Breast epithelium (tissue), 3 donors: ENCODE measurements around the gene TMEM145.

Source experiments
- POLR2A ChIP-seq: fragments of 450-650 bp; IDR thresholded peaks from one replicate; pipeline ENCODE4 v1.6.1; 2016; ENCODE audit warnings: antibody characterized with exemption, mild to moderate bottlenecking, moderate library complexity
- POLR2AphosphoS5 ChIP-seq, 3 donors: sonication (generic); formaldehyde crosslinking; IDR thresholded peaks; one replicate each; pipeline ENCODE4 v1.6.1; 2017; ENCODE audit warnings: antibody characterized with exemption in 3 of 3
- TF ChIP-seq, protein P1 (sequence below), 3 donors: fragments of 450-650 bp; IDR thresholded peaks; one replicate each; pipeline ENCODE4 v1.5.1; 2016 to 2017; ENCODE audit warnings: antibody characterized with exemption in 3 of 3, mild to moderate bottlenecking in 3 of 3, moderate library complexity in 3 of 3

- TF ChIP-seq, protein P1, sequence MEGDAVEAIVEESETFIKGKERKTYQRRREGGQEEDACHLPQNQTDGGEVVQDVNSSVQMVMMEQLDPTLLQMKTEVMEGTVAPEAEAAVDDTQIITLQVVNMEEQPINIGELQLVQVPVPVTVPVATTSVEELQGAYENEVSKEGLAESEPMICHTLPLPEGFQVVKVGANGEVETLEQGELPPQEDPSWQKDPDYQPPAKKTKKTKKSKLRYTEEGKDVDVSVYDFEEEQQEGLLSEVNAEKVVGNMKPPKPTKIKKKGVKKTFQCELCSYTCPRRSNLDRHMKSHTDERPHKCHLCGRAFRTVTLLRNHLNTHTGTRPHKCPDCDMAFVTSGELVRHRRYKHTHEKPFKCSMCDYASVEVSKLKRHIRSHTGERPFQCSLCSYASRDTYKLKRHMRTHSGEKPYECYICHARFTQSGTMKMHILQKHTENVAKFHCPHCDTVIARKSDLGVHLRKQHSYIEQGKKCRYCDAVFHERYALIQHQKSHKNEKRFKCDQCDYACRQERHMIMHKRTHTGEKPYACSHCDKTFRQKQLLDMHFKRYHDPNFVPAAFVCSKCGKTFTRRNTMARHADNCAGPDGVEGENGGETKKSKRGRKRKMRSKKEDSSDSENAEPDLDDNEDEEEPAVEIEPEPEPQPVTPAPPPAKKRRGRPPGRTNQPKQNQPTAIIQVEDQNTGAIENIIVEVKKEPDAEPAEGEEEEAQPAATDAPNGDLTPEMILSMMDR (IDR thresholded peaks at IDR 0.05): no peak
- TF ChIP-seq POLR2A (no peak), POLR2AphosphoS5 (IDR thresholded peaks at IDR 0.05) (no peak)
These were observed 53.6 kb downstream of the TMEM145 start for GRCh38 chr19:42366673-42367072.
